ENCODE measurements around the gene MACROD1.
A peak's percentile ranks its signal among the peaks of the same experiment; 100 is the strongest.

Gene MACROD1

DNA sequence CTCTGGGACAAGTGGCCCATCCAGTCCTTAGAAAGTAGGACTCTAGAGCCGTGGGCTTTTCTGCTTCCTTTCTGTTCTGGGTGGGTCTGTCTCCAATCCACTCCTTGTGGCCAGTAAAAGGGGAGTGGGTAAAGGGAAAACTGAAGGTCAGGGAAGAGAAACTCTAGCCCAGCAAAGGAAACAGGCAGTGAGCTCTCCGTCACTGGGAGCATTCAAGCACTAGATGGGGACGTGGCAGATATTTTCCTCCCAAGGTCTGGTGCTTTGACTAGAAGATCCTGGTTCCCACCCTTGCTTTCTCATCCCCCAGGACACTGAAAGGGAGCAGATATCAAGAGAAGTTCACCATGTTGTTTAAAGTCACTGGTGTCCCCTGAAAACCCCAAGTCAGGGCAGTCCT is 42.2 kb downstream of the MACROD1 start:
- TF ChIP-seq, protein P1, sequence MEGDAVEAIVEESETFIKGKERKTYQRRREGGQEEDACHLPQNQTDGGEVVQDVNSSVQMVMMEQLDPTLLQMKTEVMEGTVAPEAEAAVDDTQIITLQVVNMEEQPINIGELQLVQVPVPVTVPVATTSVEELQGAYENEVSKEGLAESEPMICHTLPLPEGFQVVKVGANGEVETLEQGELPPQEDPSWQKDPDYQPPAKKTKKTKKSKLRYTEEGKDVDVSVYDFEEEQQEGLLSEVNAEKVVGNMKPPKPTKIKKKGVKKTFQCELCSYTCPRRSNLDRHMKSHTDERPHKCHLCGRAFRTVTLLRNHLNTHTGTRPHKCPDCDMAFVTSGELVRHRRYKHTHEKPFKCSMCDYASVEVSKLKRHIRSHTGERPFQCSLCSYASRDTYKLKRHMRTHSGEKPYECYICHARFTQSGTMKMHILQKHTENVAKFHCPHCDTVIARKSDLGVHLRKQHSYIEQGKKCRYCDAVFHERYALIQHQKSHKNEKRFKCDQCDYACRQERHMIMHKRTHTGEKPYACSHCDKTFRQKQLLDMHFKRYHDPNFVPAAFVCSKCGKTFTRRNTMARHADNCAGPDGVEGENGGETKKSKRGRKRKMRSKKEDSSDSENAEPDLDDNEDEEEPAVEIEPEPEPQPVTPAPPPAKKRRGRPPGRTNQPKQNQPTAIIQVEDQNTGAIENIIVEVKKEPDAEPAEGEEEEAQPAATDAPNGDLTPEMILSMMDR (conservative IDR thresholded peaks at IDR 0.05; ENCODE audit: low read depth, low read length) = no peak

DNA sequence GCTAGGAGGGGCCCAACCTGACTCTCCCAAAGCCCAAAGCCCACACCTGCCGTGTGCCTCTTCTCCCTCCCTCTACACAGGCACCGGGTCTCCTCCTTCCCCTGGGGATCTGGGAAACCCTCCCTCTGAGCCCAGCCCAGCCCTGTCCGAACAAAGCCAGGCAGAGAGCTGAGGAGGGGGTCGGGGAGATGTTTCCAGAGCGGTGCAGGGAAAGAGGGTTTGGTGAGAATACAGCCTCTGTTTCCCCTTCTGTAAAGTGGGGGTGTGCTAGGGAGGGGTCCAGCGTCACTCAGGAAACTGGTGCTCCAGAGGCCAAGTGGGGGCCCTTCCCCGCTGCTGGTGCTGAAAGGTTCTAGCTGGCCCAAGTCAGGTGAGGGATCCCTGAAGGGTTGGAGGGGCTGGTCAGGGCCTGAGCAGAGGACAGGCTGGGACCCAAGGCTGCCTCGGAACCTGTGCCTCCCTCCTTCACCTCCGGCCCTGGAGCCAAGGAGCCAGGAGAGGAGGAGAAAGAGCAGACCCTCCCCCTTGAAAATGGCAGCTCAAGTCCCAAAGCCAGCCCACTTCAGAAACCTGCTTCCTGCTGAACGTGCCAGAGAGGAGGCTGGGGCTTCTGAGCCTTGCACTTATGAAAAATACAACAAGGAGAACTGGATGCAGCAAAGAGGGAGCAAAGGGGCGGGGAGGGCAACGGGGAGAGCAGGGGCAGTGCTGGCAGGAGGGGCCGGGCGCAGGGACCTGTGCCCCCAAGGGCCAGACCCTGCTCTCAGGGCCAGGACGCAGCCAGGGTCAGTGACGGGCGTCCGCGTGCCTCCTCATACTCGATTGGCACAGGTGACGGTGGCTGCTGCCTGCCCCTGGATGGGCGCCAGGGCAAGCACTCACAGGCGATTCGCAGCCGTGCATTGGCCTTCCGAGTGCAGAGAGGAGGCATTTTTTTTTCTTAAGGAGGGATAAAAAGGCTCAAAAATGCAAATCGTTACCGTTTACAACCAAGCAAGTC is 43.2 kb downstream of the MACROD1 start:
- no peak overlapping the region for H3K4me3 ChIP-seq (ENCODE audit: low read depth, low read length)
- no peak for DNase-seq (ENCODE audit: low read depth)
- TF ChIP-seq, protein P1 (conservative IDR thresholded peaks at IDR 0.05; ENCODE audit: low read depth, low read length) = no peak

More for the DNA sequence above, 42.2 kb downstream of the MACROD1 start:
- H3K4me3 ChIP-seq (ENCODE audit: low read depth, low read length) = no peak overlapping the region
- no peak for DNase-seq (ENCODE audit: low read depth)

DNA sequence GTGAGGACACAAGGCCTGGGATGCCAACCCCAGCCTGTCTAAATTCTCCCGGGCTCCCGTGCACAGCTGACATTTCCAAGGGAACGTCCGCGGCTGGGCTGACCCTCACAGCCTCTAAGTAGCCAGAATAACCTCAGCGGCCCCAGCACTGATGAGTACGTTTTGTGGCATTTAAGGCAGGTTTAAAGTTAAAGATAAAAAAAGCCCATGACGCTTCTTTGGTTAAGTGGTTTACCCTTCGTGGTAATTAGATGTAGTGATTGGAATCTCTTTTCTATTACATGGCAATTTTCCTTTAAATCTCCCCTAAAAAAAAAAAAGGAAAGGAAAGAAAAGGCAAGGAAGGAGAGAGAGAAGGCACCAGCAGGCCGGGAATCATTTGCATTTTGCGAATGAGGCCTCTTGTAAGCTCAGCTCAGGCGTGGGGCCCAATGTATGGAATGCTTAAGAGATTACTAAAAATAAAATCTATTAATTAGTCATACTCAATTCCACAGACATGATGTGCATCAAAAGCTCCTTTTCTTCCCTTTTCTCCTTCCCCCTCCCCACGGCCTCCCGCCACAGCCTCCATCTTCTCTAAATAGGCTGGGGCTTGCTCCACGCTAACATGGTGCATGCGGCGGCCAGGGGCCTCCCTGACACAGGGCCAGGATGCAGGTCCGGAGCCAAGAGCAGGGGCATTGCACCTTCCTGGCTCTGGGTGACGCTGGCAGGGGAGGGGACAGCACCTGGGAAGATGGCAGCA is 44.1 kb downstream of the MACROD1 start:
- DNase-seq (ENCODE audit: low read depth) = peak; percentile 74
- TF ChIP-seq, protein P1 (conservative IDR thresholded peaks at IDR 0.05; ENCODE audit: low read depth, low read length) = no peak

DNA sequence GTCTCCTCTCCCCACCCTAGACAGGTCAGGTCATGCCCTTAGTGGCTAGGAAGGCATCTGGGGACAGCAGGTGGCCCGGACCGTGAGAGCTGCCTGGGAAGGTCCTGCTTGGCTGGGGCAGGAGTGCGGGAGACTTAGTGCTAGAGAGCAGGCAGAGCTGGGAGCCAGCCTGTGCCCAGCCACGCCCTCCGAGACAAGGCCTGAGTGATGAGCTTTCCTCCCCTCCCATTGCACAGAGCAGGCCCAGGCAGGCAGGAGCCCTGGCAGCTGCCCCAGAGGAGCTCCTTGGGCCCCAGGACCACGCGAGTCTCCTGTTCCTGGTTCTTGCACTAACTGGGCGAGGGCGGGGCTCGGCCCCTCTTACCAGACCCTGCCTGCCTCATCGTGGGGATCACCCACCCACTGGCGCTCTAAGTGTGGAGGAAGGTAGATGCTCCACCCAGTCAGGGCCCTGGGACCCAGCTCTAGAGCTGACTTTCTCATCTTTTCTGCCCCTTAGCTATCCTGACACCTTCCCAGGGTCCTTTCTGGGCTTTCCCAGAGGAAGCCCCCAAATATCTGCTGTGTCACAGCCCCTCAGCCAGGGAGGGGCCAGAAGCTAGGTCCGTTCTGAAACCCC is 44.9 kb downstream of the MACROD1 start:
- TF ChIP-seq, protein P1 (conservative IDR thresholded peaks at IDR 0.05; ENCODE audit: low read depth, low read length) = no peak
- H3K4me3 ChIP-seq (ENCODE audit: low read depth, low read length) = no peak overlapping the region
- DNase-seq (ENCODE audit: low read depth) = no peak

More for the DNA sequence above, 44.1 kb downstream of the MACROD1 start:
- no peak overlapping the region for H3K4me3 ChIP-seq (ENCODE audit: low read depth, low read length)

DNA sequence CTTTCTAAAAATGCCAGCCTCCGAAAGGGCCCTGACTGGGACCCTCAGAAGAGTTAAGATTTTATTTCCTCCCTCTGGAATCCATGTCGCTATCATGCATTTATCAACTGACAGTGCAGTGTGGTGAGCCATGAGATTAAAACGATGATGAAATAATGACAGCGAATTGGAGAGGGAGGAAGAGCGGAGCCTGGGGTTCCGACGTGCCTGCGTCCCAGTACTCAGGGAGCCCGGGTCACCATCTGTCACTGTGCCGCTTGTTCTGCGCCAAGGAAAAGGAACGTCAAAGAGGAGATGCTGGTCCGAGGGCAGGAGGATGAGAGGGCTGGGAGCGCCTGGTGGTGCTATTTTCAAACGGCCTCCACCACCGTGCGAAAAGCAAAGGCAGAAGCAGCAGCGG is 46.2 kb downstream of the MACROD1 start:
- no peak for DNase-seq (ENCODE audit: low read depth)
- TF ChIP-seq, protein P1 (conservative IDR thresholded peaks at IDR 0.05; ENCODE audit: low read depth, low read length) = no peak
- H3K4me3 ChIP-seq (ENCODE audit: low read depth, low read length) = no peak overlapping the region

DNA sequence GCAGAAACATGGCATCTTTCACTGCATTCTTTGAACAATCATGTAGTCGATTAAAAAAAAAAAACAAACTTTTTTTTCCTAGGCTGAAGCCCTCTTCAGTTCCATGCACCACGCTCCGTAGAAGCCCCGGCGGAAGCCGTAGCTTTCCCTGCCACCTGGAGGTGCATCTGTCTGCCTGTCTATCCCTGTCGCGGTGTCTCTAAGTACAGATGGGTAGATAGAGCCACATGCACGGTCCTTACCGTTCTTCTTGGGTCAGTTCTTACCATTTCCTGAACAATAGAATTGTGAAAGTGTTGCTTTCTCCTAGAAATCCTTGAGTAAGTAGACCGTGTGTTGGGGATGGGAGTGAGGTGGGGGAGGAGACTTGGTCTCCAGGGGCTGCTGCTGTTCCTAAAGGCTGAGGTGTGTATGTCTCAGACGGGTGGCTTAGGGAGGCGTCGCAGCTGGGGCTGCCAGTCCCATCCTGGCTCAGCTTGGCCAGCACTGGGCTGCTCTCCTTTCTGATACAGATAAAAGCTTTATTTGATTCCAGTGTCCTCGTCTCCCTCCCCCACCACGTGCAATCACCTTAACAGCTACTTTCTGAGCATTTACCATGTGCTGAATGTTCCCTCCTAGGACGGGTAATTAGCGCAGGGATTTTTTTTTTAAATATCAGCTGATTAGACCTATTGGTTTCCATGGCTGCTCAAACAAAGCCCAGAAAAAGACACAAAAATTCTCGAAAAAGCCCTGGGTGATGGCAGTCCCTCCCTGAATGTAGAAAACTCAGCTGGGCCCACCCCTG is 46.8 kb downstream of the MACROD1 start:
- DNase-seq (ENCODE audit: low read depth) = no peak
- no peak overlapping the region for H3K4me3 ChIP-seq (ENCODE audit: low read depth, low read length)
- TF ChIP-seq, protein P1 (conservative IDR thresholded peaks at IDR 0.05; ENCODE audit: low read depth, low read length) = no peak

Data from choroid plexus epithelial cell (primary cell).